A673 (cell line): ENCODE data around the gene HS3ST4. TPM values are rescaled to one million over a fixed set of nuclear protein-coding genes. Genes with fewer than 3 reads are reported as not detected.

ENCODE experiments used
- BruUV-seq: library from RNA; stranded (reverse); fragments of 400-500 nt; replicated peaks from 2 replicates; lab custom pipeline; 2021; lab: Mats Ljungman, UMichigan
- CTCF ChIA-PET: fragments of 300-600 bp; sonication (Branson Sonifier 250); formaldehyde crosslinking; loops from one replicate; lab custom pipeline; 2022; ENCODE audit warnings: antibody characterized with exemption; lab: Charles Lee
- POLR2A ChIA-PET: fragments of 300-600 bp; sonication (Branson Sonifier 250); formaldehyde crosslinking; loops from one replicate; lab custom pipeline; 2022; ENCODE audit warnings: antibody characterized with exemption; ENCODE audit not compliant: low non-redundant PET; lab: Charles Lee
- DNase-seq: peaks from one replicate; pipeline ENCODE4 v3.0.0-alpha.2; 2015; ENCODE audit warnings: low spot score
- H3K27ac ChIP-seq: fragments of 200-600 bp; sonication (generic); 2 replicates; pipeline ENCODE4 v1.5.1; 2016; ENCODE audit warnings: mixed run types, low read depth, mild to moderate bottlenecking, mixed read lengths, antibody characterized with exemption, low read length; ENCODE audit not compliant: poor library complexity, severe bottlenecking
- H3K27me3 ChIP-seq: fragments of 200-600 bp; sonication (generic); replicated peaks from 2 replicates; pipeline ENCODE4 v1.6.1; 2017; ENCODE audit warnings: mixed run types, low read depth, mild to moderate bottlenecking, mixed read lengths, antibody characterized with exemption, low read length; ENCODE audit not compliant: insufficient read depth, poor library complexity
- H3K36me3 ChIP-seq: fragments of 200-600 bp; sonication (generic); 2 replicates; pipeline ENCODE4 v1.6.1; 2016; ENCODE audit warnings: mixed run types, mild to moderate bottlenecking, mixed read lengths, antibody characterized with exemption, low read length; ENCODE audit not compliant: insufficient read depth, poor library complexity, severe bottlenecking
- H3K4me1 ChIP-seq: fragments of 200-600 bp; sonication (generic); 2 replicates; pipeline ENCODE4 v1.6.1; 2017; ENCODE audit warnings: mixed run types, mild to moderate bottlenecking, mixed read lengths, antibody characterized with exemption, low read length; ENCODE audit not compliant: insufficient read depth, poor library complexity, severe bottlenecking
- H3K4me3 ChIP-seq: fragments of 200-600 bp; sonication (generic); 2 replicates; pipeline ENCODE4 v1.5.1; 2016; ENCODE audit warnings: low read depth, mixed run types, mild to moderate bottlenecking, mixed read lengths, low read length; ENCODE audit not compliant: poor library complexity, severe bottlenecking
- H3K9me3 ChIP-seq: fragments of 200-600 bp; sonication (generic); 2 replicates; pipeline ENCODE4 v1.6.1; 2016; ENCODE audit warnings: mixed run types, low read depth, mild to moderate bottlenecking, mixed read lengths, antibody characterized with exemption, low read length; ENCODE audit not compliant: poor library complexity, severe bottlenecking
- CTCF ChIP-seq: fragments of 300-800, 200-600 bp; sonication (generic); conservative IDR thresholded peaks from 2 replicates; pipeline ENCODE4 v1.5.1; 2017; ENCODE audit warnings: low read depth, mild to moderate bottlenecking, antibody characterized with exemption, low read length, moderate library complexity, mixed read lengths
- EZH2 ChIP-seq: fragments of 200-600 bp; sonication (generic); IDR thresholded peaks from 2 replicates; pipeline ENCODE4 v1.6.1; 2017; ENCODE audit warnings: borderline replicate concordance, low read depth, mild to moderate bottlenecking, mixed read lengths, antibody characterized with exemption, low read length; ENCODE audit not compliant: poor library complexity, severe bottlenecking
- intact Hi-C: fragments of 100-400 bp; cut with micrococcal nuclease; formaldehyde crosslinking; loops from one replicate; pipeline ENCODE4 v1.10.0; 2022; ENCODE audit not compliant: unreplicated experiment
- total RNA-seq: library from RNA; stranded (reverse); gene quantifications from 2 replicates; pipeline ENCODE4 v1.2.3, GENCODE V29; 2021

HS3ST4 gene
- total RNA-seq, 1 experiment from 2014 or later, result 33.5 TPM

GRCh38 chr16:25734430-25735385 lies 42.9 kb downstream of the HS3ST4 start:
- DNase-seq, result peak; percentile 37
- no peak for TF ChIP-seq CTCF
- TF ChIP-seq EZH2, result no peak
- Histone ChIP-seq H3K4me3 (no peak overlapping the region), H3K27ac (peak overlapping the region; percentile 39), H3K27me3 (no peaks in the 10 kb centered on the region), H3K36me3 (no peaks in the 10 kb centered on the region), H3K4me1 (peaks cover 31% of the 10 kb centered on the region), H3K9me3 (no peaks in the 10 kb centered on the region)
- intact Hi-C loops, result no loop called here
- CTCF ChIA-PET, result no interaction called here
- POLR2A ChIA-PET, result no interaction called here
- BruUV-seq, result no TSS peak

DNA sequence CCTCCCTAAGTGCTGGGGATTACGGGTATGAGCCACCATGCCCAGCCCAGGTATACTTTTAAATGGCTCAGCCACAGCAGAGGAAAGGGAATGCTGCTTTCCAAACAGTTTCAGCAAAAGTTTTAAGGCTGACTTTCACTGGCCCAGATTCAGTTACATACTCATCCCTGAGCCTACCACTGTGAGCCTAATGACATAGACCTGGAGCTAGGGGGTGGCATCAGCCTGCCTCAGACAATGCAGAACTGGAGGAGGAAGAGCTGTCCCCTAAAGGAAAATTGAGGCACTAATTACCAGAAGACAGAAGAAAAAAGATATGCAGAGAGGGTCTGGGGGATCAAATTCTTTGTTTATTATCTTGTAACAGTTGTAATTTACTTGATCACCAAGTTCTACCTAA lies 43.9 kb downstream of the HS3ST4 start:
- no peak overlapping the region for H3K27ac ChIP-seq
- H3K27me3 ChIP-seq, result no peaks in the 10 kb centered on the region
- no peak overlapping the region for H3K4me3 ChIP-seq
- TF ChIP-seq EZH2 (no peak), CTCF (peak; percentile 25; the same call in 1 of the 2 replicates)
- no peak for DNase-seq
- H3K4me1 ChIP-seq, result peaks cover 25% of the 10 kb centered on the region
- intact Hi-C loops, result no loop called here
- POLR2A ChIA-PET, result no interaction called here
- BruUV-seq, result no TSS peak
- no peaks in the 10 kb centered on the region for H3K9me3 ChIP-seq
- H3K36me3 ChIP-seq, result no peaks in the 10 kb centered on the region
- CTCF ChIA-PET, result no interaction called here

- no peak overlapping the region for H3K4me3 ChIP-seq
- H3K27me3 ChIP-seq, result no peaks in the 10 kb centered on the region
- intact Hi-C loops, result no loop called here
- CTCF ChIA-PET, result interaction anchor here (0.6 kb wide), 1 partner anchor 445 kb away, joined by 9 read pairs; no protein-coding TSS in a partner anchor
- DNase-seq, result peak; percentile 55
- POLR2A ChIA-PET, result no interaction called here
- BruUV-seq, result no TSS peak
- H3K4me1 ChIP-seq, result peaks cover 23% of the 10 kb centered on the region
- H3K36me3 ChIP-seq, result no peaks in the 10 kb centered on the region
- H3K27ac ChIP-seq, result no peak overlapping the region
- TF ChIP-seq CTCF, result no peak
- TF ChIP-seq EZH2, result no peak
- peaks cover 7% of the 10 kb centered on the region for H3K9me3 ChIP-seq
These were observed 55.5 kb downstream of the HS3ST4 start for GRCh38 chr16:25747160-25747758.
